SK-N-SH (cell line): ENCODE measurements around the gene KRCC1. TPM values are rescaled to one million over a fixed set of nuclear protein-coding genes. Genes with fewer than 3 reads are reported as not detected.
A peak's percentile ranks its signal among the peaks of the same experiment; 100 is the strongest.

ENCODE experiments used
- CTCF ChIA-PET: fragments of 300-600, 350-600 bp; formaldehyde crosslinking; extraction: SDS; loops from one replicate; lab custom pipeline; 2021; lab: Yijun Ruan, JAX
- POLR2A ChIA-PET: fragments of 350-600 bp; sonication (Branson Sonifier 250); formaldehyde crosslinking; extraction: SDS; loops from one replicate; lab custom pipeline; 2020; ENCODE audit warnings: antibody characterized with exemption, inconsistent platforms; lab: Yijun Ruan, JAX
- DNase-seq: peaks from one replicate; pipeline ENCODE4 v3.0.0; 2012
- H2AFZ ChIP-seq: fragments of 200-600 bp; sonication (generic); 2 replicates; pipeline ENCODE4 v1.8.1; 2016; ENCODE audit warnings: antibody characterized with exemption, mild to moderate bottlenecking, low read depth
- H3F3A ChIP-seq: fragments of 200-600 bp; sonication (generic); replicated peaks from 2 replicates; pipeline ENCODE3; 2016; ENCODE audit warnings: antibody characterized with exemption, mild to moderate bottlenecking; ENCODE audit not compliant: insufficient read depth
- H3K27ac ChIP-seq, 2 experiments: fragments of 200-500 bp in 1 of 2; fragments of 200-600 bp in 1 of 2; sonication (Bioruptor generic) in 1 of 2; sonication (generic), shearing (Covaris generic) in 1 of 2; 2 replicates each; pipeline versions ENCODE4 v1.5.1 to v1.6.1; 2014 to 2016; ENCODE audit warnings: low read depth in 2 of 2, inconsistent platforms in 1 of 2, low read length in 1 of 2, mild to moderate bottlenecking in 1 of 2, mixed read lengths in 1 of 2
- H3K27me3 ChIP-seq: fragments of 200-600 bp; sonication (generic), shearing (Covaris generic); 2 replicates; pipeline ENCODE4 v1.6.1; 2016; ENCODE audit warnings: mixed run types; ENCODE audit not compliant: insufficient read depth
- H3K36me3 ChIP-seq, 2 experiments: fragments of 200-500 bp in 1 of 2; fragments of 200-600 bp in 1 of 2; sonication (Bioruptor generic) in 1 of 2; sonication (generic) in 1 of 2; replicated peaks in 1 of 2; 2 replicates each; pipeline versions ENCODE3 to v1.5.1; 2014 to 2016; ENCODE audit warnings: low read length in 1 of 2, mild to moderate bottlenecking in 1 of 2; ENCODE audit not compliant: insufficient read depth in 2 of 2, control insufficient read depth in 1 of 2
- H3K4me1 ChIP-seq, 2 experiments: fragments of 200-500 bp in 1 of 2; fragments of 200-600 bp in 1 of 2; sonication (Bioruptor generic) in 1 of 2; sonication (generic), shearing (Covaris generic) in 1 of 2; 2 replicates each; pipeline versions ENCODE4 v1.5.1 to v1.6.1; 2014 to 2016; ENCODE audit warnings: low read depth in 1 of 2, low read length in 1 of 2, mixed run types in 1 of 2; ENCODE audit not compliant: insufficient read depth in 2 of 2, control insufficient read depth in 1 of 2
- H3K4me2 ChIP-seq: fragments of 200-600 bp; sonication (generic), shearing (Covaris generic); 2 replicates; pipeline ENCODE4 v1.6.1; 2017; ENCODE audit warnings: mixed run types
- H3K4me3 ChIP-seq, 2 experiments: fragments of 200-500 bp in 1 of 2; fragments of 200-600 bp in 1 of 2; sonication (Bioruptor generic) in 1 of 2; sonication (generic), shearing (Covaris generic) in 1 of 2; 2 replicates each; pipeline versions ENCODE4 v1.5.1 to v1.8.1; 2014 to 2016; ENCODE audit warnings: low read depth in 2 of 2, inconsistent platforms in 1 of 2, low read length in 1 of 2, mild to moderate bottlenecking in 1 of 2, mixed read lengths in 1 of 2, moderate library complexity in 1 of 2
- H3K79me2 ChIP-seq: fragments of 200-600 bp; sonication (generic); 2 replicates; pipeline ENCODE4 v1.8.1; 2017; ENCODE audit warnings: mild to moderate bottlenecking; ENCODE audit not compliant: insufficient read depth
- H3K9ac ChIP-seq: fragments of 200-600 bp; sonication (generic); 2 replicates; pipeline ENCODE4 v1.6.1; 2017; ENCODE audit warnings: mixed run types
- H3K9me2 ChIP-seq: fragments of 200-600 bp; sonication (generic); 2 replicates; pipeline ENCODE4 v1.6.1; 2017; ENCODE audit warnings: mixed run types
- H3K9me3 ChIP-seq: fragments of 200-600 bp; sonication (generic); 2 replicates; pipeline ENCODE4 v1.6.1; 2017; ENCODE audit warnings: mixed run types, mild to moderate bottlenecking, moderate library complexity
- H4K20me1 ChIP-seq: fragments of 200-600 bp; sonication (generic); 2 replicates; pipeline ENCODE4 v1.6.1; 2017; ENCODE audit warnings: mild to moderate bottlenecking, mixed run types; ENCODE audit not compliant: insufficient read depth
- FOSL2 ChIP-seq: IDR thresholded peaks from 2 replicates; pipeline ENCODE4 v1.4.0; 2012; ENCODE audit warnings: low read depth, mild to moderate bottlenecking, moderate library complexity, borderline replicate concordance
- FOXJ3 ChIP-seq: sonication (generic); formaldehyde crosslinking; IDR thresholded peaks from 2 replicates; pipeline ENCODE4 v1.5.1; 2020; ENCODE audit warnings: mild to moderate bottlenecking, missing genetic modification reagents
- JUND ChIP-seq: IDR thresholded peaks from 2 replicates; pipeline ENCODE4 v1.4.0; 2012
- POLR2AphosphoS5 ChIP-seq: IDR thresholded peaks from 2 replicates; pipeline ENCODE4 v1.6.1; 2012; ENCODE audit warnings: low read depth, low read length
- RFX5 ChIP-seq: IDR thresholded peaks from 2 replicates; pipeline ENCODE4 v1.6.1; 2012; ENCODE audit warnings: mild to moderate bottlenecking, improper control_type of control experiment, low read length
- RXRA ChIP-seq: IDR thresholded peaks from 2 replicates; pipeline ENCODE4 v1.4.0; 2012; ENCODE audit warnings: low read depth, mild to moderate bottlenecking, borderline replicate concordance
- SMC3 ChIP-seq: IDR thresholded peaks from 2 replicates; pipeline ENCODE4 v1.6.1; 2012; ENCODE audit warnings: low read depth, low read length, improper control_type of control experiment
- TCF12 ChIP-seq: IDR thresholded peaks from 2 replicates; pipeline ENCODE4 v1.4.0; 2012
- TEAD4 ChIP-seq: IDR thresholded peaks from 2 replicates; pipeline ENCODE4 v1.4.0; 2012; ENCODE audit warnings: mild to moderate bottlenecking, borderline replicate concordance; ENCODE audit not compliant: insufficient read depth
- WGBS: methylation state at CpG from one replicate; pipeline ENCODE4 v1.1.6; 2017; ENCODE audit warnings: low lambda C conversion rate; 5-methylcytosine and 5-hydroxymethylcytosine counted together
- polyA plus RNA-seq, 3 experiments: library from polyadenylated mRNA; depleted of rRNA; stranded (reverse); fragments of >200 nt; gene quantifications; 2 replicates each; pipeline ENCODE4 v1.2.3, GENCODE V29; 2012
- TF ChIP-seq, protein P1 (sequence below): IDR thresholded peaks from 2 replicates; pipeline ENCODE4 v1.4.0; 2012; ENCODE audit warnings: low read depth, borderline replicate concordance

Gene KRCC1
- polyA plus RNA-seq, 1 of the 3 experiments (the other 2 are of a cell fraction) = 10.7 TPM

- no peaks in the 10 kb centered on the region; the same call in 1 of the 2 replicates for H4K20me1 ChIP-seq
- CTCF ChIA-PET = interaction anchor here (0.8 to 1.5 kb wide), 4 partner anchors 21 to 38 kb away, joined by 3 to 6 read pairs (median 4); no protein-coding TSS in a partner anchor
- no peak overlapping the region; the same call in 1 of the 2 replicates for H3K9ac ChIP-seq
- POLR2A ChIA-PET = no interaction called here
- H3K4me3 ChIP-seq = no peak overlapping the region
- 0 out of 2 replicates have a peak overlapping the region, but pooled peaks have one; percentile 2 for H3K4me2 ChIP-seq
- DNase-seq = no peak
- H3K79me2 ChIP-seq = peaks cover 64% of the 10 kb centered on the region
- TF ChIP-seq FOSL2 (peak; percentile 80; the same call in 1 of the 2 replicates), POLR2AphosphoS5 (peak; percentile 23; the same call in 1 of the 2 replicates), TEAD4 (peak; percentile 49; the same call in 1 of the 2 replicates), SMC3 (no peak), TCF12 (peak; percentile 55), FOXJ3 (CRISPR knock-in tag) (no peak), JUND (peak; percentile 69)
- TF ChIP-seq, all 33 proteins: peak for 5
- Histone ChIP-seq H3K9me2 (no peaks in the 10 kb centered on the region), H3K27me3 (no peaks in the 10 kb centered on the region), H3K36me3 (peaks cover 32% of the 10 kb centered on the region in 2 experiments), H3K27ac (peak overlapping the region in 1 of 2 experiments; percentile 88; a peak in 2 of 4 replicates), H2AFZ (no peak overlapping the region), H3K4me1 (peaks cover 0 to 17% of the 10 kb centered on the region in 2 experiments; a peak in 1 of 4 replicates), H3F3A (peaks cover 31% of the 10 kb centered on the region), H3K9me3 (no peaks in the 10 kb centered on the region)
- WGBS = 93% methylated on average over 4 of the region's 4 CpGs
Measured at GRCh38 chr2:88038263-88039105, 17.1 kb downstream of the KRCC1 start.

GRCh38 chr2:88036606-88037005 lies 19.0 kb downstream of the KRCC1 start:
- Histone ChIP-seq H3F3A (peaks cover 31% of the 10 kb centered on the region), H3K9ac (no peak overlapping the region), H2AFZ (no peak overlapping the region), H3K4me2 (no peak overlapping the region), H3K36me3 (peaks cover 40 to 46% of the 10 kb centered on the region in 2 experiments), H3K27me3 (no peaks in the 10 kb centered on the region), H3K4me1 (peaks cover 0 to 17% of the 10 kb centered on the region in 2 experiments; a peak in 1 of 4 replicates), H3K79me2 (peaks cover 54% of the 10 kb centered on the region), H3K9me3 (no peaks in the 10 kb centered on the region), H3K9me2 (no peaks in the 10 kb centered on the region), H4K20me1 (no peaks in the 10 kb centered on the region; the same call in 1 of the 2 replicates), H3K4me3 (no peak overlapping the region), H3K27ac (no peak overlapping the region)
- TF ChIP-seq, protein P1, sequence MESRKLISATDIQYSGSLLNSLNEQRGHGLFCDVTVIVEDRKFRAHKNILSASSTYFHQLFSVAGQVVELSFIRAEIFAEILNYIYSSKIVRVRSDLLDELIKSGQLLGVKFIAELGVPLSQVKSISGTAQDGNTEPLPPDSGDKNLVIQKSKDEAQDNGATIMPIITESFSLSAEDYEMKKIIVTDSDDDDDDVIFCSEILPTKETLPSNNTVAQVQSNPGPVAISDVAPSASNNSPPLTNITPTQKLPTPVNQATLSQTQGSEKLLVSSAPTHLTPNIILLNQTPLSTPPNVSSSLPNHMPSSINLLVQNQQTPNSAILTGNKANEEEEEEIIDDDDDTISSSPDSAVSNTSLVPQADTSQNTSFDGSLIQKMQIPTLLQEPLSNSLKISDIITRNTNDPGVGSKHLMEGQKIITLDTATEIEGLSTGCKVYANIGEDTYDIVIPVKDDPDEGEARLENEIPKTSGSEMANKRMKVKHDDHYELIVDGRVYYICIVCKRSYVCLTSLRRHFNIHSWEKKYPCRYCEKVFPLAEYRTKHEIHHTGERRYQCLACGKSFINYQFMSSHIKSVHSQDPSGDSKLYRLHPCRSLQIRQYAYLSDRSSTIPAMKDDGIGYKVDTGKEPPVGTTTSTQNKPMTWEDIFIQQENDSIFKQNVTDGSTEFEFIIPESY = no peak
- TF ChIP-seq RFX5 (no peak), RXRA (no peak)
- CTCF ChIA-PET = interaction anchor here (1.1 kb wide), 1 partner anchor 24 kb away, joined by 5 read pairs; no protein-coding TSS in a partner anchor
- POLR2A ChIA-PET = no interaction called here
- no peak for DNase-seq
